GM23338 (cell line): Measurements from ENCODE around the gene ESR1. TPM values are rescaled to one million over a fixed set of nuclear protein-coding genes. Genes with fewer than 3 reads are reported as not detected.

ENCODE experiments used
- ATAC-seq: fragments of 200-7000 bp; cut with Tn5 transposase; 3 replicates; pipeline ENCODE4 v1.9.1; 2020
- DNase-seq: peaks from one replicate; pipeline ENCODE4 v3.0.0-alpha.2; 2015; ENCODE audit warnings: low spot score
- H2AFZ ChIP-seq: fragments of 200-600 bp; sonication (generic); 2 replicates; pipeline ENCODE4 v1.8.0; 2016; ENCODE audit warnings: antibody characterized with exemption, mild to moderate bottlenecking, moderate library complexity
- H3F3A ChIP-seq: fragments of 200-600 bp; sonication (generic); replicated peaks from 2 replicates; pipeline ENCODE4 v1.8.0; 2017; ENCODE audit warnings: antibody characterized with exemption, mixed run types, low read depth
- H3K27ac ChIP-seq: fragments of 200-600 bp; sonication (generic); 2 replicates; pipeline ENCODE4 v1.6.1; 2016; ENCODE audit warnings: low read depth
- H3K27me3 ChIP-seq: fragments of 200-600 bp; sonication (generic); 2 replicates; pipeline ENCODE4 v1.8.0; 2016; ENCODE audit warnings: mild to moderate bottlenecking, mixed run types, moderate library complexity; ENCODE audit not compliant: insufficient read depth
- H3K36me3 ChIP-seq: fragments of 200-600 bp; sonication (generic); 2 replicates; pipeline ENCODE4 v1.8.0; 2016; ENCODE audit warnings: mild to moderate bottlenecking; ENCODE audit not compliant: insufficient read depth
- H3K4me1 ChIP-seq: fragments of 200-600 bp; sonication (generic); 2 replicates; pipeline ENCODE4 v1.8.0; 2016; ENCODE audit warnings: mild to moderate bottlenecking, moderate library complexity; ENCODE audit not compliant: insufficient read depth
- H3K4me2 ChIP-seq: fragments of 200-600 bp; sonication (generic); 2 replicates; pipeline ENCODE4 v1.7.1; 2017; ENCODE audit warnings: mixed run types
- H3K4me3 ChIP-seq: fragments of 200-600 bp; sonication (generic); 2 replicates; pipeline ENCODE4 v1.6.1; 2016; ENCODE audit warnings: mixed run types
- H3K79me2 ChIP-seq: fragments of 200-600 bp; sonication (generic); replicated peaks from 2 replicates; pipeline ENCODE4 v1.8.0; 2017; ENCODE audit warnings: mild to moderate bottlenecking; ENCODE audit not compliant: insufficient read depth
- H3K9me2 ChIP-seq: fragments of 200-600 bp; sonication (generic); 2 replicates; pipeline ENCODE4 v1.8.0; 2017; ENCODE audit not compliant: insufficient read depth
- H4K20me1 ChIP-seq: fragments of 200-600 bp; sonication (generic); replicated peaks from 2 replicates; pipeline ENCODE4 v1.8.0; 2017; ENCODE audit warnings: mild to moderate bottlenecking; ENCODE audit not compliant: insufficient read depth
- H3K27ac Mint-ChIP-seq: 2 replicates; pipeline ENCODE4 v1.8.0; 2020; ENCODE audit warnings: inconsistent platforms, mild to moderate bottlenecking, moderate library complexity, mixed read lengths
- H3K27me3 Mint-ChIP-seq: 3 replicates; pipeline ENCODE4 v1.8.0; 2022; ENCODE audit warnings: low read depth, mild to moderate bottlenecking, moderate library complexity, mixed read lengths, inconsistent platforms; ENCODE audit not compliant: insufficient read depth, poor library complexity
- H3K36me3 Mint-ChIP-seq: 3 replicates; pipeline ENCODE4 v1.8.0; 2021; ENCODE audit warnings: low read depth, mild to moderate bottlenecking, inconsistent platforms, moderate library complexity, mixed read lengths
- H3K4me1 Mint-ChIP-seq: 3 replicates; pipeline ENCODE4 v1.8.0; 2020; ENCODE audit warnings: mild to moderate bottlenecking, inconsistent platforms, mixed read lengths
- H3K4me3 Mint-ChIP-seq: 3 replicates; pipeline ENCODE4 v1.8.0; 2021; ENCODE audit warnings: moderate library complexity, mild to moderate bottlenecking, inconsistent platforms, mixed read lengths
- H3K9me3 Mint-ChIP-seq: 3 replicates; pipeline ENCODE4 v1.8.0; 2020; ENCODE audit warnings: moderate library complexity, mild to moderate bottlenecking, inconsistent platforms, mixed read lengths
- CREB1 ChIP-seq: fragments of 250-450 bp; sonication (Bioruptor Pico); IDR thresholded peaks from 2 replicates; pipeline ENCODE4 v1.5.0; 2020; ENCODE audit warnings: low read depth, mild to moderate bottlenecking, moderate library complexity
- EZH2 ChIP-seq: fragments of 200-600 bp; sonication (generic); IDR thresholded peaks from one replicate; pipeline ENCODE4 v1.8.0; 2017; ENCODE audit warnings: antibody characterized with exemption, mild to moderate bottlenecking, low read depth; ENCODE audit not compliant: unreplicated experiment
- EZH2phosphoT487 ChIP-seq: fragments of 200-600 bp; sonication (generic); IDR thresholded peaks from one replicate; pipeline ENCODE4 v1.8.1; 2018; ENCODE audit warnings: antibody characterized with exemption; ENCODE audit not compliant: unreplicated experiment
- JUNB ChIP-seq: IDR thresholded peaks from one replicate; pipeline ENCODE4 v1.6.1; 2016; ENCODE audit warnings: antibody characterized with exemption; ENCODE audit not compliant: unreplicated experiment
- NANOG ChIP-seq: IDR thresholded peaks from 2 replicates; pipeline ENCODE4 v1.6.1; 2016; ENCODE audit warnings: antibody characterized with exemption, borderline replicate concordance
- POLR2AphosphoS5 ChIP-seq: IDR thresholded peaks from 2 replicates; pipeline ENCODE4 v1.6.1; 2016; ENCODE audit warnings: antibody characterized with exemption, low read depth
- STAT1 ChIP-seq: IDR thresholded peaks from one replicate; pipeline ENCODE4 v1.6.1; 2016; ENCODE audit warnings: antibody characterized with exemption; ENCODE audit not compliant: unreplicated experiment
- ZNF114 ChIP-seq: fragments of 250-450 bp; sonication (Bioruptor Pico); IDR thresholded peaks from 2 replicates; pipeline ENCODE4 v1.5.0; 2020; ENCODE audit warnings: mild to moderate bottlenecking, moderate library complexity
- ZNF331 ChIP-seq: fragments of 250-450 bp; sonication (Bioruptor Pico); IDR thresholded peaks from 2 replicates; pipeline ENCODE4 v1.5.0; 2020; ENCODE audit warnings: low read depth, mild to moderate bottlenecking, moderate library complexity
- polyA plus RNA-seq: library from polyadenylated mRNA; unstranded; fragments of >200 nt; fragmentation: Nextera tagmentation; extraction: Ambion mirVana; gene quantifications from 2 replicates; pipeline ENCODE4 v1.2.1, GENCODE V29; 2016
- total RNA-seq: library from RNA; depleted of rRNA; stranded (reverse); fragments of >200 nt; shearing (Covaris generic); gene quantifications from 2 replicates; pipeline ENCODE4 v1.2.3, GENCODE V29; 2014
- TF ChIP-seq, protein P1 (sequence below): IDR thresholded peaks from 2 replicates; pipeline ENCODE4 v1.6.1; 2016; ENCODE audit warnings: antibody characterized with exemption
- TF ChIP-seq, protein P2 (sequence below): fragments of 250-450 bp; sonication (Bioruptor Pico); IDR thresholded peaks from 2 replicates; pipeline ENCODE4 v1.5.0; 2020; ENCODE audit warnings: mild to moderate bottlenecking, moderate library complexity
- TF ChIP-seq, protein P3 (sequence below): IDR thresholded peaks from one replicate; pipeline ENCODE4 v1.6.1; 2018; ENCODE audit warnings: antibody characterized with exemption; ENCODE audit not compliant: unreplicated experiment

The ESR1 gene
- total and polyA plus RNA-seq, 2 experiments from 2014 or later = 0.94 TPM; not detected in 1

DNA sequence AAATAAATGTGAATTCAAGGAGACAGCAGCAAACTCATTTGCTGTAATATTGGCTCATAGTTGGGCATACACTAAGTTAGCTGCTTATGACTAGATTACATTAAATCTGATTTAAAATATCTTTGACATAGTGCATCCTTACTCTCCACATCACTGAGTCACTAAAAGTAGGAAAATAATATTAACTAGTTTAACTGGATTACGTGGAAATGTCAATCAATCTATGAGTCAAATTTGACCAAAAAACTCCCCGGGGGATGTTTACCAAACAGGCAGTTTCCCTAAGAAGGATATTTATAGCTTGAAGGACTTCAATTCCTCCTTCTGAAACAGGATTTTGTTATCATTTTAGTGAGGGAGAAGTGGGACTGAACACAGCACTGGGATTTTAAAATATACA is 366.5 kb downstream of the ESR1 start:
- Histone ChIP-seq H3K4me2 (no peak overlapping the region), H3K27ac (no peak overlapping the region), H3K27me3 (no peaks in the 10 kb centered on the region), H3K4me1 (0 out of 2 replicates have a peak, but pooled peaks cover 3% of the 10 kb centered on the region), H2AFZ (no peak overlapping the region), H3K36me3 (no peaks in the 10 kb centered on the region), H3F3A (no peaks in the 10 kb centered on the region), H3K79me2 (no peaks in the 10 kb centered on the region), H4K20me1 (no peaks in the 10 kb centered on the region), H3K9me2 (no peaks in the 10 kb centered on the region; the same call in 1 of the 2 replicates), H3K4me3 (no peak overlapping the region)
- Mint-ChIP-seq H3K27me3 (no peaks in the 10 kb centered on the region), H3K27ac (no peak overlapping the region), H3K4me1 (peaks cover 5% of the 10 kb centered on the region), H3K4me3 (no peak overlapping the region), H3K36me3 (no peaks in the 10 kb centered on the region), H3K9me3 (no peaks in the 10 kb centered on the region)
- TF ChIP-seq POLR2AphosphoS5 (no peak), JUNB (no peak), NANOG (no peak), EZH2phosphoT487 (no peak), ZNF331 (CRISPR knock-in tag) (no peak), ZNF114 (CRISPR knock-in tag) (no peak), EZH2 (no peak), CREB1 (CRISPR knock-in tag) (no peak), STAT1 (no peak)
- TF ChIP-seq, protein P1, sequence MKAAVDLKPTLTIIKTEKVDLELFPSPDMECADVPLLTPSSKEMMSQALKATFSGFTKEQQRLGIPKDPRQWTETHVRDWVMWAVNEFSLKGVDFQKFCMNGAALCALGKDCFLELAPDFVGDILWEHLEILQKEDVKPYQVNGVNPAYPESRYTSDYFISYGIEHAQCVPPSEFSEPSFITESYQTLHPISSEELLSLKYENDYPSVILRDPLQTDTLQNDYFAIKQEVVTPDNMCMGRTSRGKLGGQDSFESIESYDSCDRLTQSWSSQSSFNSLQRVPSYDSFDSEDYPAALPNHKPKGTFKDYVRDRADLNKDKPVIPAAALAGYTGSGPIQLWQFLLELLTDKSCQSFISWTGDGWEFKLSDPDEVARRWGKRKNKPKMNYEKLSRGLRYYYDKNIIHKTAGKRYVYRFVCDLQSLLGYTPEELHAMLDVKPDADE = no peak
- TF ChIP-seq, protein P2, sequence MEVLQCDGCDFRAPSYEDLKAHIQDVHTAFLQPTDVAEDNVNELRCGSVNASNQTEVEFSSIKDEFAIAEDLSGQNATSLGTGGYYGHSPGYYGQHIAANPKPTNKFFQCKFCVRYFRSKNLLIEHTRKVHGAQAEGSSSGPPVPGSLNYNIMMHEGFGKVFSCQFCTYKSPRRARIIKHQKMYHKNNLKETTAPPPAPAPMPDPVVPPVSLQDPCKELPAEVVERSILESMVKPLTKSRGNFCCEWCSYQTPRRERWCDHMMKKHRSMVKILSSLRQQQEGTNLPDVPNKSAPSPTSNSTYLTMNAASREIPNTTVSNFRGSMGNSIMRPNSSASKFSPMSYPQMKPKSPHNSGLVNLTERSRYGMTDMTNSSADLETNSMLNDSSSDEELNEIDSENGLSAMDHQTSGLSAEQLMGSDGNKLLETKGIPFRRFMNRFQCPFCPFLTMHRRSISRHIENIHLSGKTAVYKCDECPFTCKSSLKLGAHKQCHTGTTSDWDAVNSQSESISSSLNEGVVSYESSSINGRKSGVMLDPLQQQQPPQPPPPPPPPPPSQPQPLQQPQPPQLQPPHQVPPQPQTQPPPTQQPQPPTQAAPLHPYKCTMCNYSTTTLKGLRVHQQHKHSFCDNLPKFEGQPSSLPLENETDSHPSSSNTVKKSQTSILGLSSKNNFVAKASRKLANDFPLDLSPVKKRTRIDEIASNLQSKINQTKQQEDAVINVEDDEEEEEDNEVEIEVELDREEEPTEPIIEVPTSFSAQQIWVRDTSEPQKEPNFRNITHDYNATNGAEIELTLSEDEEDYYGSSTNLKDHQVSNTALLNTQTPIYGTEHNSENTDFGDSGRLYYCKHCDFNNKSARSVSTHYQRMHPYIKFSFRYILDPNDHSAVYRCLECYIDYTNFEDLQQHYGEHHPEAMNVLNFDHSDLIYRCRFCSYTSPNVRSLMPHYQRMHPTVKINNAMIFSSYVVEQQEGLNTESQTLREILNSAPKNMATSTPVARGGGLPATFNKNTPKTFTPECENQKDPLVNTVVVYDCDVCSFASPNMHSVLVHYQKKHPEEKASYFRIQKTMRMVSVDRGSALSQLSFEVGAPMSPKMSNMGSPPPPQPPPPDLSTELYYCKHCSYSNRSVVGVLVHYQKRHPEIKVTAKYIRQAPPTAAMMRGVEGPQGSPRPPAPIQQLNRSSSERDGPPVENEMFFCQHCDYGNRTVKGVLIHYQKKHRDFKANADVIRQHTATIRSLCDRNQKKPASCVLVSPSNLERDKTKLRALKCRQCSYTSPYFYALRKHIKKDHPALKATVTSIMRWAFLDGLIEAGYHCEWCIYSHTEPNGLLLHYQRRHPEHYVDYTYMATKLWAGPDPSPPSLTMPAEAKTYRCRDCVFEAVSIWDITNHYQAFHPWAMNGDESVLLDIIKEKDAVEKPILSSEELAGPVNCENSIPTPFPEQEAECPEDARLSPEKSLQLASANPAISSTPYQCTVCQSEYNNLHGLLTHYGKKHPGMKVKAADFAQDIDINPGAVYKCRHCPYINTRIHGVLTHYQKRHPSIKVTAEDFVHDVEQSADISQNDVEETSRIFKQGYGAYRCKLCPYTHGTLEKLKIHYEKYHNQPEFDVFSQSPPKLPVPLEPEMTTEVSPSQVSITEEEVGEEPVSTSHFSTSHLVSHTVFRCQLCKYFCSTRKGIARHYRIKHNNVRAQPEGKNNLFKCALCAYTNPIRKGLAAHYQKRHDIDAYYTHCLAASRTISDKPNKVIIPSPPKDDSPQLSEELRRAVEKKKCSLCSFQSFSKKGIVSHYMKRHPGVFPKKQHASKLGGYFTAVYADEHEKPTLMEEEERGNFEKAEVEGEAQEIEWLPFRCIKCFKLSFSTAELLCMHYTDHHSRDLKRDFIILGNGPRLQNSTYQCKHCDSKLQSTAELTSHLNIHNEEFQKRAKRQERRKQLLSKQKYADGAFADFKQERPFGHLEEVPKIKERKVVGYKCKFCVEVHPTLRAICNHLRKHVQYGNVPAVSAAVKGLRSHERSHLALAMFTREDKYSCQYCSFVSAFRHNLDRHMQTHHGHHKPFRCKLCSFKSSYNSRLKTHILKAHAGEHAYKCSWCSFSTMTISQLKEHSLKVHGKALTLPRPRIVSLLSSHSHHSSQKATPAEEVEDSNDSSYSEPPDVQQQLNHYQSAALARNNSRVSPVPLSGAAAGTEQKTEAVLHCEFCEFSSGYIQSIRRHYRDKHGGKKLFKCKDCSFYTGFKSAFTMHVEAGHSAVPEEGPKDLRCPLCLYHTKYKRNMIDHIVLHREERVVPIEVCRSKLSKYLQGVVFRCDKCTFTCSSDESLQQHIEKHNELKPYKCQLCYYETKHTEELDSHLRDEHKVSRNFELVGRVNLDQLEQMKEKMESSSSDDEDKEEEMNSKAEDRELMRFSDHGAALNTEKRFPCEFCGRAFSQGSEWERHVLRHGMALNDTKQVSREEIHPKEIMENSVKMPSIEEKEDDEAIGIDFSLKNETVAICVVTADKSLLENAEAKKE (CRISPR knock-in tag) = no peak
- TF ChIP-seq, protein P3, sequence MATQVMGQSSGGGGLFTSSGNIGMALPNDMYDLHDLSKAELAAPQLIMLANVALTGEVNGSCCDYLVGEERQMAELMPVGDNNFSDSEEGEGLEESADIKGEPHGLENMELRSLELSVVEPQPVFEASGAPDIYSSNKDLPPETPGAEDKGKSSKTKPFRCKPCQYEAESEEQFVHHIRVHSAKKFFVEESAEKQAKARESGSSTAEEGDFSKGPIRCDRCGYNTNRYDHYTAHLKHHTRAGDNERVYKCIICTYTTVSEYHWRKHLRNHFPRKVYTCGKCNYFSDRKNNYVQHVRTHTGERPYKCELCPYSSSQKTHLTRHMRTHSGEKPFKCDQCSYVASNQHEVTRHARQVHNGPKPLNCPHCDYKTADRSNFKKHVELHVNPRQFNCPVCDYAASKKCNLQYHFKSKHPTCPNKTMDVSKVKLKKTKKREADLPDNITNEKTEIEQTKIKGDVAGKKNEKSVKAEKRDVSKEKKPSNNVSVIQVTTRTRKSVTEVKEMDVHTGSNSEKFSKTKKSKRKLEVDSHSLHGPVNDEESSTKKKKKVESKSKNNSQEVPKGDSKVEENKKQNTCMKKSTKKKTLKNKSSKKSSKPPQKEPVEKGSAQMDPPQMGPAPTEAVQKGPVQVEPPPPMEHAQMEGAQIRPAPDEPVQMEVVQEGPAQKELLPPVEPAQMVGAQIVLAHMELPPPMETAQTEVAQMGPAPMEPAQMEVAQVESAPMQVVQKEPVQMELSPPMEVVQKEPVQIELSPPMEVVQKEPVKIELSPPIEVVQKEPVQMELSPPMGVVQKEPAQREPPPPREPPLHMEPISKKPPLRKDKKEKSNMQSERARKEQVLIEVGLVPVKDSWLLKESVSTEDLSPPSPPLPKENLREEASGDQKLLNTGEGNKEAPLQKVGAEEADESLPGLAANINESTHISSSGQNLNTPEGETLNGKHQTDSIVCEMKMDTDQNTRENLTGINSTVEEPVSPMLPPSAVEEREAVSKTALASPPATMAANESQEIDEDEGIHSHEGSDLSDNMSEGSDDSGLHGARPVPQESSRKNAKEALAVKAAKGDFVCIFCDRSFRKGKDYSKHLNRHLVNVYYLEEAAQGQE = no peak
- DNase-seq = no peak
- no peak for ATAC-seq
